Measurements from ENCODE around the gene TMEM79. TPM values are rescaled to one million over a fixed set of nuclear protein-coding genes. Genes with fewer than 3 reads are reported as not detected.
A peak's percentile ranks its signal among the peaks of the same experiment; 100 is the strongest.

The TMEM79 gene
- total and polyA plus RNA-seq, 2 donors, result 3.4 to 10.2 TPM

DNA sequence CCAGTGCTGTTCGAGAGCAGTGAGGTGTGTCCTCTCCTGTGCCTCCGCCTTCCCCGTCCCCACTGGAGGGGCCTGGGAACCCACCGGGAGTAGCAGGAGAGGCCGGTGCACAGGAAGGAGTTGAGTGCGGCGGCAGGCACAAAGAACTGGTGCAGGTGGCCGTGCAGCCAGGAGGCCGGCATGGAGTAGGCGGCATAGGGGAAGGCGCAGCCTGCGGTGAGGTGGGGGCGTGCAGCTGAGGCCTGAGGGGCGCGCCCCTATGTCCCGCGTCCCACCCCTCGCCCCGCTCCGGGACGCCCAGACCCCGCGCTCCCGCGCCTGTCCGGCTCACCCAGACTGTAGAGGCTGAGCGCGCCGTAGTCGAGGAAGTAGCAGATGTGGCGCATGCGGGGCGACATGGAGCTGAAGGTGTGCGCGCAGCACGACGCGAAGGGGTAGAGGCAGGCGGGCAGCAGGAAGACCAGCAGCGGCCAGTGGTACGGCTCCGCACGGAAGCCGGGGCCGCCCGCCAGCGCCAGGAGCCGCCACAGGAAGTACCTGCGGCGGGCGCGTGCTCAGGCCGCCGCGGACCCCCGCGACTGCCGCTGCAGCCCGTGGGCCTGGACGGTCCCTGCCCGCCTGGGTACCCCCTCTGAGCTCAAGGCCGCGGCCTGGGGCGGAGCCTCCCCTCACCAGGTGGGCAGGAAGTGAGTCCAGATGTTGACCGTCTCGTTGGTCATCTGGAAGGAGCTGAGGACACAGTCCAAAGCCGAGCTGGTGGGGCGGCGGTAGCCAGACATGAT is 38.5 kb upstream of the TMEM79 start:
- H3K27ac ChIP-seq (ENCODE audit: low read depth in 1 of 2, low read length in 1 of 2), result no peak overlapping the region
- H3K27me3 ChIP-seq (ENCODE audit: control insufficient read depth in 2 of 2, insufficient read depth in 1 of 2, low read length in 1 of 2), result peaks cover 5 to 25% of the 10 kb centered on the region in 2 donors
- peaks cover 21 to 30% of the 10 kb centered on the region in 2 donors for H3K36me3 ChIP-seq (ENCODE audit: control insufficient read depth in 2 of 2, insufficient read depth in 2 of 2, low read length in 1 of 2)
- WGBS, result 6% methylated on average over 69 of the region's 69 CpGs
- H3K4me1 ChIP-seq (ENCODE audit: control insufficient read depth in 2 of 2, insufficient read depth in 2 of 2, low read length in 2 of 2), result peaks cover 6 to 16% of the 10 kb centered on the region in 2 donors
- H3K9me3 ChIP-seq (ENCODE audit: control insufficient read depth in 2 of 2, insufficient read depth in 1 of 2, low read length in 1 of 2), result no peaks in the 10 kb centered on the region
- peak in 3 of 9 donors; percentile 11 to 51 (median 28) for DNase-seq (ENCODE audit: low read depth in 6 of 9, low spot score in 9 of 9)
- peak overlapping the region in 1 of 2 donors; percentile 14 for H3K4me3 ChIP-seq (ENCODE audit: low read length in 2 of 2)

DNA sequence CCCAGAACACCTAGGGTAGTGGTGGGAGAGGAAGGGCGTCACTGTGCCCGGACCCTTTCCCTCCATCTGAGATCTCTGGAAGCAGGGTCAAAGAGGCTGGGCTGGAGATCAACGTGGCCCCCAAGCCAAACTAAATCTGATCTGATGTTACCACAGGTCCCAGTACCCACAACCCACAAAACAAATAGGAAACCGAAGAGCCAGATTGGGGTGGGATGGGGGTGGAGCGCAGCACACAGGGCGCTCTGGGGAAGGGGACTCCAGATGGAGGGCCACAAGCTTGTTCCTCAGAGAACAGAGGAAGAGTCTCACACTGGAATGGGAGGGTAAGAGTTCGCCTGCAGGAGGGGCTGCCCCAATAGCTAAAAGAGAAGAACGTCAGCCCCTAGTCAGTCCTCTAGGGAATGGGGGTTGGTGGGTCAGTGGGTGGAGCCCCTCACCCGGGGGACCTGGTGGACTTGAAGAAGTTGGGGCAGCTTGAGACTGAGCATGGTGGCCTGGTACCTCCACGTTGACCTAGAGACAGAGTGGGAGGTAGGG is 37.8 kb upstream of the TMEM79 start:
- Histone ChIP-seq H3K4me1 (ENCODE audit: control insufficient read depth in 2 of 2, insufficient read depth in 2 of 2, low read length in 2 of 2) (peaks cover 6 to 21% of the 10 kb centered on the region in 2 donors), H3K9me3 (ENCODE audit: control insufficient read depth in 2 of 2, insufficient read depth in 1 of 2, low read length in 1 of 2) (no peaks in the 10 kb centered on the region), H3K27me3 (ENCODE audit: control insufficient read depth in 2 of 2, insufficient read depth in 1 of 2, low read length in 1 of 2) (peaks cover 5 to 25% of the 10 kb centered on the region in 2 donors), H3K27ac (ENCODE audit: low read depth in 1 of 2, low read length in 1 of 2) (no peak overlapping the region), H3K4me3 (ENCODE audit: low read length in 2 of 2) (no peak overlapping the region), H3K36me3 (ENCODE audit: control insufficient read depth in 2 of 2, insufficient read depth in 2 of 2, low read length in 1 of 2) (peaks cover 28 to 31% of the 10 kb centered on the region in 2 donors)
- DNase-seq (ENCODE audit: low read depth in 6 of 9, low spot score in 9 of 9), result no peak
- WGBS, result 48% methylated on average over 10 of the region's 10 CpGs

DNA sequence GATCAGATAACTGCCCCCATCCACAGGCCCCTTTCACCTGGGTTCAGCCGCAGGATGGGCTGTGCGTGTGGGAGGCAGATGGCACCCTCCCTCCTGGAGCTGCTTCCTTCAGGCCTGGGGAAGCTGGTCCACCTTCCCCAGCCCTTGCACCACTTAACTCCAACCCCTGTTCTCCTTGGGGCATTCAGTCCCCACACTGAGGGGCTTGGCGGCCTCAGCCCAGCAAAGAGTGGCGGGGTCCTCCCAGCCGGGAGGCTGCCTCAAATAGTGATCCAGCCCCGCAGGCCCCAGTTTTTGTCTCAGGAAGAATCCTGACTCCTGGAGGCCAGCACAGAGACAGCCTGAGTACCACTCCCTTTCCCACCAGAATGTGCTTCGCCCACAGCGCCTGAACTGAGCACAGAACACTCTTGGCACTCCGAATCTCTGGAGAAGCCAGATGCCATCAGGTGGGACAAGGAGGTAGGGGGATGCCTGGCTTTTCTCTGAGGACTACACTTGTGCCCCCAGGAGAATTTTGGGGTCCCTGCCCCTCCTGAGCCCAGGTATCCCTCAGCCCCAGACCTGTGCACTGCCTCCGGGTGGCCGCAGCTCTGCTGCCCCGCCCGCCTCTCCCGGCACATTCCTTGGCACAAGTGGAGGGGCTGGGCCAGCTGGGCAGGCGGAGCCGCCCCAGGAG is 37.2 kb upstream of the TMEM79 start:
- peaks cover 34 to 35% of the 10 kb centered on the region in 2 donors for H3K36me3 ChIP-seq (ENCODE audit: control insufficient read depth in 2 of 2, insufficient read depth in 2 of 2, low read length in 1 of 2)
- H3K4me3 ChIP-seq (ENCODE audit: low read length in 2 of 2), result no peak overlapping the region
- WGBS, result 93% methylated on average over 16 of the region's 16 CpGs
- H3K9me3 ChIP-seq (ENCODE audit: control insufficient read depth in 2 of 2, insufficient read depth in 1 of 2, low read length in 1 of 2), result no peaks in the 10 kb centered on the region
- H3K27ac ChIP-seq (ENCODE audit: low read depth in 1 of 2, low read length in 1 of 2), result no peak overlapping the region
- DNase-seq (ENCODE audit: low read depth in 6 of 9, low spot score in 9 of 9), result no peak
- H3K27me3 ChIP-seq (ENCODE audit: control insufficient read depth in 2 of 2, insufficient read depth in 1 of 2, low read length in 1 of 2), result peaks cover 5 to 25% of the 10 kb centered on the region in 2 donors
- peaks cover 6 to 27% of the 10 kb centered on the region in 2 donors for H3K4me1 ChIP-seq (ENCODE audit: control insufficient read depth in 2 of 2, insufficient read depth in 2 of 2, low read length in 2 of 2)

DNA sequence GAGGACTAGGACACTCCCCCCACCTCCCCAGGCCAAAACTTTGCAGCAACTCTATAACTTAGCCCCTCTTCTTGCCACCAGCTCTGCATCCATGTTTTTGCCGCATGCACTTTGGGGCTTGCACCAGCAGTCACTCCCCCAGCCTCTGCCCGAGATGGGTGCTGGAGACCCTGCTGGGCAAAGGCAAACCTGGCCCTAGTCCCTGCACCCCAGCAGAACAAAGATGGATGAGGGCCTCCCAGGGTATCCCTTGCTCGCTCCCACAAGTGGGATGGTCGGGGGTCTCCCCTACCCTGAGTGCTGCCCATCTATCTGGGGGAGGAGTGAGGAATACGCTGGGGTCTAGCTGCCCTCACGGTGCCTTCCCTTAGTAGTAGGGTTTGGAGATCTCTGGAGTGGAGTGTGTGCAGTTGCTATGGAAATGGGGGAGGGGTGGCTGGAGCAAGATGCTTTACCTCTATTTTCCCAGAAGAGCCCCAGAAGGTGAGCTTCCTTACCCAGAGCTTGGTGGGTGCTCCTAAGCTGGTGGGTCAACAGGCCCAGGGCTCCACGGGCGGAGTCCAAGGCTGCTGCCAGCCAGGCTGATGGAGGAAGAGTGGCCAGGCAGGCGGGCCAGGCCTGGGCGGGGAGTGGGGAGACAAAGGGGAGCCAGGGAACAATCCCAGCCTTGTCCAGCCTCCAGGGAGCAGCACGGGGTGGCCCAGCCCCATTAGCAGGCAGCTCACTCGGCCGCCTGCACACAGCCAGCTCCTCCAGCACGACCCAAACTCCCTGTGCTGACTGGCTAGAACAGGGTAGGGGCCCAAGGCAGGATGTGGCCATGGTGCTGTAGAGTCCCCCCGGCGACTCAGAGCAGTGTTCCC is 36.4 kb upstream of the TMEM79 start, which contains the start of gene PAQR6:
Gene PAQR6 (minus strand): TSS at position 597 of the 863 bp plus-strand sequence. CDS start 1,325 bp downstream, outside the sequence.
- H3K4me1 ChIP-seq (ENCODE audit: control insufficient read depth in 2 of 2, insufficient read depth in 2 of 2, low read length in 2 of 2), result peaks cover 6 to 31% of the 10 kb centered on the region in 2 donors
- H3K4me3 ChIP-seq (ENCODE audit: low read length in 2 of 2), result no peak within 1 kb of the TSS
- peaks cover 42 to 43% of the 10 kb centered on the region in 2 donors for H3K36me3 ChIP-seq (ENCODE audit: control insufficient read depth in 2 of 2, insufficient read depth in 2 of 2, low read length in 1 of 2)
- DNase-seq (ENCODE audit: low read depth in 6 of 9, low spot score in 9 of 9), result no peak
- H3K9me3 ChIP-seq (ENCODE audit: control insufficient read depth in 2 of 2, insufficient read depth in 1 of 2, low read length in 1 of 2), result no peaks in the 10 kb centered on the region
- H3K27me3 ChIP-seq (ENCODE audit: control insufficient read depth in 2 of 2, insufficient read depth in 1 of 2, low read length in 1 of 2), result peaks cover 5 to 25% of the 10 kb centered on the region in 2 donors
- no peak within 1 kb of the TSS for H3K27ac ChIP-seq (ENCODE audit: low read depth in 1 of 2, low read length in 1 of 2)
- WGBS, result 91% methylated on average over 16 of the region's 16 CpGs

DNA sequence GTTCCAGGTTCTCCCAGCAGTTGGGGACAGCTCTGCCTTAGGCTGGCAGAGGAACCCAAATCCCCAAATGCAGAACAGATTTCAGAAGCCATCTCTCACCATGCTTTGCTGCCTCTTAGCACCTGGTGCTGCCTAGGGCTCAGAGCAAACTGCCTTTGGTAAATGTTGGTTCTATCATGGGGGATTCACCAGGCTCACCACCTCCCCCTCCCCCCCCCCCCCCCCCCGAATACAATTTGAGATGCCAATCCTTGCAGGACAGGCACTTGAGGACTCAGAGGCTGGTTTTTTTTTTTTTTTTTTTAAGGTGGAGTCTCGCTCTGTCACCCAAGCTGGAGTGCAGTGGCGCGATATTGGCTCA is 35.8 kb upstream of the TMEM79 start:
- H3K4me3 ChIP-seq (ENCODE audit: low read length in 2 of 2), result no peak overlapping the region
- DNase-seq (ENCODE audit: low read depth in 6 of 9, low spot score in 9 of 9), result no peak
- no peak overlapping the region for H3K27ac ChIP-seq (ENCODE audit: low read depth in 1 of 2, low read length in 1 of 2)
- peaks cover 5 to 25% of the 10 kb centered on the region in 2 donors for H3K27me3 ChIP-seq (ENCODE audit: control insufficient read depth in 2 of 2, insufficient read depth in 1 of 2, low read length in 1 of 2)
- peaks cover 48 to 49% of the 10 kb centered on the region in 2 donors for H3K36me3 ChIP-seq (ENCODE audit: control insufficient read depth in 2 of 2, insufficient read depth in 2 of 2, low read length in 1 of 2)
- WGBS, result 90% methylated on average over 4 of the region's 4 CpGs
- H3K9me3 ChIP-seq (ENCODE audit: control insufficient read depth in 2 of 2, insufficient read depth in 1 of 2, low read length in 1 of 2), result no peaks in the 10 kb centered on the region
- H3K4me1 ChIP-seq (ENCODE audit: control insufficient read depth in 2 of 2, insufficient read depth in 2 of 2, low read length in 2 of 2), result peaks cover 6 to 31% of the 10 kb centered on the region in 2 donors

DNA sequence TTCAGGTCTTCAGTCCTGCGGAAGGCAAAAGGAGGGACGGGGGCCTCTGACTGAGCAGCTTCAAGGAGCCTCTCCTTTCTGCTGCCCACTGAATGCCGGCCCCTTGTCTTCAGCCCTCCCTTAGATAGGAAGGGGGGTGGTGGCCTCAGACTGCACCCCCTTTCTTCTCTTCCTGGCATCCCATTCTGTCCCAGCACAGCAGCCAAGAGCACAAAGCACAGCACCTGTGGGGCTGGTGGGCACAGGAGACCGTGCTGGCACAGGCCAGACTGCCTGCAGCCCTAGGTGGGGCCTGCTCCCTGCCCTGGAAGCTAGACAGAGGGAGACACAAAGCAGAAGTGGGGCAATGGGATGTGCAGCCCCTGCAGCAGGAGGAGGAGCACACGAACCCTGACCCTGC is 34.5 kb upstream of the TMEM79 start:
- DNase-seq (ENCODE audit: low read depth in 6 of 9, low spot score in 9 of 9), result no peak
- Histone ChIP-seq H3K27me3 (ENCODE audit: control insufficient read depth in 2 of 2, insufficient read depth in 1 of 2, low read length in 1 of 2) (peaks cover 5 to 23% of the 10 kb centered on the region in 2 donors), H3K4me1 (ENCODE audit: control insufficient read depth in 2 of 2, insufficient read depth in 2 of 2, low read length in 2 of 2) (peaks cover 6 to 31% of the 10 kb centered on the region in 2 donors), H3K9me3 (ENCODE audit: control insufficient read depth in 2 of 2, insufficient read depth in 1 of 2, low read length in 1 of 2) (no peaks in the 10 kb centered on the region), H3K36me3 (ENCODE audit: control insufficient read depth in 2 of 2, insufficient read depth in 2 of 2, low read length in 1 of 2) (peaks cover 57 to 60% of the 10 kb centered on the region in 2 donors), H3K27ac (ENCODE audit: low read depth in 1 of 2, low read length in 1 of 2) (no peak overlapping the region), H3K4me3 (ENCODE audit: low read length in 2 of 2) (no peak overlapping the region)
- WGBS, result 95% methylated on average over 5 of the region's 5 CpGs

DNA sequence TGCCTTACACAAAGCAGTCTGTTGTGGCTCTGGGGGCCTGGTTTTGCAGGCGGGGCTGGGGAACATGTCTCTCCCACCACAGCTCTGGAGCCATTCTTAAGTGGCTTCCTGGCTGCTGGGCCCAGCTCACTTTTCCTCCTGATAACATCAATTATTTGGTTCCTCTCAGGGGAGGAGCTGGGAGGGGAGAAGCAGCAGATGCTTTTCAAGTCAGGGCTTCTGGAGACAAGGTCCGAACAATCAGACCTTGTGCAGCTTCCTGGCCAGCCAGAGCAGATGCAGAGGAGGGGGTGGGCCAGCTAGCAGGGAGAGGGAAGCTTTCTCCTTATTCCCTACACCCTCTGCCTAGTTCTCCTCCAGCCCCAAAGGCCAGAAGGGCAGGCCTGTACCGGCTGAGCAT is 32.6 kb upstream of the TMEM79 start:
- 34% methylated on average over 3 of the region's 3 CpGs for WGBS
- H3K4me3 ChIP-seq (ENCODE audit: low read length in 2 of 2), result no peak overlapping the region
- H3K27ac ChIP-seq (ENCODE audit: low read depth in 1 of 2, low read length in 1 of 2), result no peak overlapping the region
- peaks cover 0 to 15% of the 10 kb centered on the region in 2 donors for H3K4me1 ChIP-seq (ENCODE audit: control insufficient read depth in 2 of 2, insufficient read depth in 2 of 2, low read length in 2 of 2)
- peaks cover 66 to 77% of the 10 kb centered on the region in 2 donors for H3K36me3 ChIP-seq (ENCODE audit: control insufficient read depth in 2 of 2, insufficient read depth in 2 of 2, low read length in 1 of 2)
- DNase-seq (ENCODE audit: low read depth in 6 of 9, low spot score in 9 of 9), result peak in 1 of 9 donors; percentile 9
- peaks cover 0 to 4% of the 10 kb centered on the region in 2 donors for H3K27me3 ChIP-seq (ENCODE audit: control insufficient read depth in 2 of 2, insufficient read depth in 1 of 2, low read length in 1 of 2)
- no peaks in the 10 kb centered on the region for H3K9me3 ChIP-seq (ENCODE audit: control insufficient read depth in 2 of 2, insufficient read depth in 1 of 2, low read length in 1 of 2)

DNA sequence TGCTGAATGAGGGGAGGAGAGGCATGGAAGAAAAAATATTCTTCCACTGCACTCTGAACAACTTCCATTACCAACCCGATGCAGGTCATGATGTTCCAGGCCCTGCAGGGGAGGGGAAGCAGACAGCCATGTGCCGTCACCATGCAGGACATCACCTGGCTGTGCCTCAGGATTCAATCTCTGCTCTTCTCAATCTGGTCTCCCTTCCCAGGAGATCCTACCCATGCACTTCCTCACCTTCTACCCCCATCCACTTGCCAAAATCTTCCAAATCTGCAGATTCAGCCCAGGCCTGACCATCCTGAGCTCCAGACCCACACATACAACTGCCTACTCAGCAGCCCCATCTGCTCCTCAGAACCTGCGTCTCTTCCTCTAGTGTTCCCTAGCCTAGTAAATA is 30.5 kb upstream of the TMEM79 start:
- DNase-seq (ENCODE audit: low read depth in 6 of 9, low spot score in 9 of 9), result no peak
- H3K27me3 ChIP-seq (ENCODE audit: control insufficient read depth in 2 of 2, insufficient read depth in 1 of 2, low read length in 1 of 2), result no peaks in the 10 kb centered on the region
- 98% methylated on average over 3 of the region's 3 CpGs for WGBS
- H3K4me3 ChIP-seq (ENCODE audit: low read length in 2 of 2), result no peak overlapping the region
- peaks cover 0 to 21% of the 10 kb centered on the region in 2 donors for H3K4me1 ChIP-seq (ENCODE audit: control insufficient read depth in 2 of 2, insufficient read depth in 2 of 2, low read length in 2 of 2)
- H3K27ac ChIP-seq (ENCODE audit: low read depth in 1 of 2, low read length in 1 of 2), result no peak overlapping the region
- H3K9me3 ChIP-seq (ENCODE audit: control insufficient read depth in 2 of 2, insufficient read depth in 1 of 2, low read length in 1 of 2), result no peaks in the 10 kb centered on the region
- H3K36me3 ChIP-seq (ENCODE audit: control insufficient read depth in 2 of 2, insufficient read depth in 2 of 2, low read length in 1 of 2), result peaks cover 79 to 91% of the 10 kb centered on the region in 2 donors
